ENCODE measurements around the gene RNF112.

The RNF112 gene

DNA sequence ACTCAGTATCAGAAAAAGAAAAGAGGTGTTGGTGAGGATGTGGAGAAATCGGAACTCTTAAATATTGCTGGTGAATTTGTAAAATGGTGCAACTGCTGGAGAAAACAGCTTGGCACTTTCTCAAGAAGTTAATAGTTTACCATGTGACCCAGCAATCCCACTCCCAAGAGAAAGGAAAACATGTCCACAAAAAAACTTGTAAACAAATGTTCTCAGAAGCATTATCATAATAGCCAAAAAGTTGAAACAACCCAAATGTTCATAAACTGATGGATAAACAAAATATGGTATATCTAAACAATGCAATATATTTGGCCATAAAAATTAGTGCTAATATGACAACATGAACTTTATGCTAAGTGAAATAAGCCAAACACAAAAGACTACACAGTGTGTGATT is 35.3 kb upstream of the RNF112 start:
- DNase-seq = no peak

- peak; percentile 36 for DNase-seq
These were observed 34.2 kb upstream of the RNF112 start for GRCh38 chr17:19376811-19377210.

GRCh38 chr17:19377602-19378415 is 33.2 kb upstream of the RNF112 start:
- peak; percentile 99 for DNase-seq

- no peak for DNase-seq
These were observed 32.3 kb upstream of the RNF112 start, which contains the start of gene MAPK7 for GRCh38 chr17:19378416-19379360. Gene MAPK7, plus strand, starts transcription at chr17:19378498. Its CDS starts 403 bp downstream, at chr17:19378901.

GRCh38 chr17:19379361-19380065 is 31.5 kb upstream of the RNF112 start:
- DNase-seq = no peak

DNA sequence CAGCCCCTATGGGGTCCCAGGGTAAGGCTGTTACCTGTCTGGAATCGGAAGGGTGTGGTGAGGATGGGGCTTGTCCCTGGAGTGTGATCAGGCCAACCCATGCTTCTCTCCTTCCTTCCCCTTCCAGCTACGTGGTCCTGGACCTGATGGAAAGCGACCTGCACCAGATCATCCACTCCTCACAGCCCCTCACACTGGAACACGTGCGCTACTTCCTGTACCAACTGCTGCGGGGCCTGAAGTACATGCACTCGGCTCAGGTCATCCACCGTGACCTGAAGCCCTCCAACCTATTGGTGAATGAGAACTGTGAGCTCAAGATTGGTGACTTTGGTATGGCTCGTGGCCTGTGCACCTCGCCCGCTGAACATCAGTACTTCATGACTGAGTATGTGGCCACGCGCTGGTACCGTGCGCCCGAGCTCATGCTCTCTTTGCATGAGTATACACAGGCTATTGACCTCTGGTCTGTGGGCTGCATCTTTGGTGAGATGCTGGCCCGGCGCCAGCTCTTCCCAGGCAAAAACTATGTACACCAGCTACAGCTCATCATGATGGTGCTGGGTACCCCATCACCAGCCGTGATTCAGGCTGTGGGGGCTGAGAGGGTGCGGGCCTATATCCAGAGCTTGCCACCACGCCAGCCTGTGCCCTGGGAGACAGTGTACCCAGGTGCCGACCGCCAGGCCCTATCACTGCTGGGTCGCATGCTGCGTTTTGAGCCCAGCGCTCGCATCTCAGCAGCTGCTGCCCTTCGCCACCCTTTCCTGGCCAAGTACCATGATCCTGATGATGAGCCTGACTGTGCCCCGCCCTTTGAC is 30.3 kb upstream of the RNF112 start:
- no peak for DNase-seq

- no peak for DNase-seq
These were observed 29.7 kb upstream of the RNF112 start for GRCh38 chr17:19381361-19381740.

DNA sequence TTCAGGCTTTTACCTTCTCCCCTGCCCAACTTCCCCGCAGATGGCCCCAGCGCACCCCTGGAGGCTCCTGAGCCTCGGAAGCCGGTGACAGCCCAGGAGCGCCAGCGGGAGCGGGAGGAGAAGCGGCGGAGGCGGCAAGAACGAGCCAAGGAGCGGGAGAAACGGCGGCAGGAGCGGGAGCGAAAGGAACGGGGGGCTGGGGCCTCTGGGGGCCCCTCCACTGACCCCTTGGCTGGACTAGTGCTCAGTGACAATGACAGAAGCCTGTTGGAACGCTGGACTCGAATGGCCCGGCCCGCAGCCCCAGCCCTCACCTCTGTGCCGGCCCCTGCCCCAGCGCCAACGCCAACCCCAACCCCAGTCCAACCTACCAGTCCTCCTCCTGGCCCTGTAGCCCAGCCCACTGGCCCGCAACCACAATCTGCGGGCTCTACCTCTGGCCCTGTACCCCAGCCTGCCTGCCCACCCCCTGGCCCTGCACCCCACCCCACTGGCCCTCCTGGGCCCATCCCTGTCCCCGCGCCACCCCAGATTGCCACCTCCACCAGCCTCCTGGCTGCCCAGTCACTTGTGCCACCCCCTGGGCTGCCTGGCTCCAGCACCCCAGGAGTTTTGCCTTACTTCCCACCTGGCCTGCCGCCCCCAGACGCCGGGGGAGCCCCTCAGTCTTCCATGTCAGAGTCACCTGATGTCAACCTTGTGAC is 29.1 kb upstream of the RNF112 start:
- no peak for DNase-seq

- DNase-seq = no peak
These were observed 28.2 kb upstream of the RNF112 start for GRCh38 chr17:19382531-19383444.

DNA sequence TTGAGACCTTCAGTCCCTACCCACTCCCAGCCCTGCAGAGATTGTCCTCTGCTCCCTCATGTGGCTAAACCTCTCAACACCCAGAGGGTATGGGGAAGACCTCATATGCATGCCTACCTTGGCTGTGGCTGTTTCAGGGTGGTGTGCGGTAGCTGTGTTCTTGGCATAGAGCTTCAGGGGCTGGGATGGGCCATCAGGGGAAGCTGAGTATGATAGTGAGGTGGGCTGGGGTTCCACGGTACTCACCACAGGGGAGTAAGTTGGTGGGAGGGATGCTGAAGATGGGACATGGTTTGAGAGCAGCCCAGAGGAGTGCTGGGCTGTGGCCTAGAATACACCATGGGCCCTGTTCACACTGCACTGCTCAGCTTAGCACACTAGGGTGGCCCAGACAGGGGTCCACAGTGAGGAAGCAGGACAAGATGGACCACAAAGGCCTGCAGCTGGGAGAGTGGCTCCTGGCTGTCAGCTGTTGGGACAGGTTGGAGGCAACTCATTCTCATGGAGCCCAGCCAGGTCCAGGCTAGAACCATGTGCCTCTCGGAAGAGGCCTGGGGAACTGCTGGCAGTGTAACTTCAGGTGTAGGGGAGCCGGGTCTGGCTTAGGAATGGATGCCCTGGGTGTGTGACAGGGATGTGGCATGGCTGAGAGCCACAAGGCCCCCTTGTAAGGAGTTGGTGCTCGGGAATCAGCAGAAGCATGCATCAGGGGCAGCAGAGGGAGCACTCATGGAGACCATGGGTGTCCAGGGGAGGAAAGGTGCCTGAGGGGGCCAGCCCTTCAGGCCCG is 27.2 kb upstream of the RNF112 start:
- DNase-seq = no peak

GRCh38 chr17:19384723-19385391 is 26.2 kb upstream of the RNF112 start:
- peak; percentile 57 for DNase-seq

DNA sequence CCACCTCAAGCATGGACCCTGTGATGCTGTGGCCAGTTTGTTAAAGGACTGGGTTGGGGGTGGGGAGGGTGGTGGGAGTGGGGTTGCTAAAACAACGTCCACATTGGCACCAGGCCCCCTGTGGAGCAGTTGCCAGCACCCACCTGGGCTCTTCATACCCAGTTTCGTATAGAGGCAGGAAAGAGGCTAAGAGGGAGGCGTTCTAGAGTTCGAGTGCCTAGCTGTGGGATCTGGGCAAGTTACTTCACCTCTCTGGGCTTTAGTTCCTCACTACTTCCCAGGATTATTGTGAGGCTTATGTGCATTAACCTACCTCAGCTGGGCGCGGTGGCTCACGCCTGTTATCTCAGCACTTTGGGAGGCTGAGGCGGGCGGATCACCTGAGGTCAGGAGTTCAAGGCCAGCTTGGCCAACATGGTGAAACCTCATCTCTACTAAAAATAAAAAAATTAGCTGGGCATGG is 25.5 kb upstream of the RNF112 start:
- no peak for DNase-seq

GRCh38 chr17:19386051-19386929 is 24.7 kb upstream of the RNF112 start:
- no peak for DNase-seq

DNA sequence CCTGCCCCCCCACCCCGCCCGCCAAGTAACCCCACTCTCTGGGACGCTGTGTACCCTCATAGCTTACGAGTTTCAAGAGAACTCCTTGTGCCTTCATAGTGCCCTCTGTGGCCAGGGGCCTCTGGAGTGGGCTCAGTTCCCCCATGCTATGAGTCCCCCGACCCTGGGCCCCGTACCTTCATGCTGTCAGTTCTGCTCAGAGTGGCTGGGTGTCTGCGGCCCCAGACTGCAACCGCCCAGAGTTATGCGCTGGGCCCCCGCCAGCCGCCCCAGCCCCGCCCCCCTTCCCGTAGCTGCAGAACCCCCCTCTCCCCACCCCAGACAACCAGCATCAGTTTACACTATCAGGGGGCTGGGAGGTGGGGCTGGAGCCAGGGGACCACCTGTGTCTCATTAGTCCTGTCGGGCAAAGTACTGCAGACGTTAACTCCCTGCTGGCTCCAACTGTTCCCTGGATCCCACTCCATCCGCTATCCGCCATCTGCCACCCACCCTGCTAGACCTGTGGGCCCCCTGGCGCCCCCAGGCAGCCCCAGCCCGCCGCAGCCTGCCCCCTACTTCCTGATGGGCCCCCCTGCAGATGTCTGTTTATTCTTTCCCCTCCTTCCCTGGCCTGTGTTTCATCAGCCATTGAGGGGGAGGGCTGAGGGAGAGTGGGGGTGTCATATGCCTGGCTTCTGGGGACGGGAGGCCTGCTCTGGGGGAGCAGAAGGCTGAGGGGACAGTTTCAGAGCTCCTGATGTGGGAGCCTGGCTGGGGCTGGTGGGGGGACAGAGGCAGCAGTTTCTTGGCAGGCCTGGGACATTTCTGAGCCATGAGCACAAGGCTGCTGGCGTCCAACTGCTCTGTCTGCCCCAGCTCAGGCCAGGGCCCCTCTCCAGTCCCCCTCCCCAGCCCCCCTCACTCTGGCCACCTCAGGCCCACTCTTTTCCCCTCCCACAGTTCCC is 23.8 kb upstream of the RNF112 start, which contains the start of gene MFAP4:
Gene MFAP4, minus strand, starts transcription at position 217 of the 947 bp plus-strand sequence. Its CDS starts 35 bp downstream, at position 182.
- no peak for DNase-seq

- DNase-seq = no peak
These were observed 23.0 kb upstream of the RNF112 start for GRCh38 chr17:19387921-19388521.
